GM18507 (cell line): ENCODE results near the gene THRB.

Experiments used
- DNase-seq: peaks from one replicate; pipeline ENCODE4 v3.0.0; 2011; ENCODE audit warnings: low read depth; ENCODE audit not compliant: insufficient read length; ENCODE audit errors: extremely low spot score
- FAIRE-seq: peaks from 2 replicates; lab custom pipeline; 2011; peaks lifted over from hg19 to GRCh38; lab: Jason Lieb, UNC

Gene THRB

GRCh38 chr3:24299806-24300626, 194.6 kb downstream of the THRB start:
- DNase-seq (no peak), FAIRE-seq (no peak)

GRCh38 chr3:24299246-24299805, 195.3 kb downstream of the THRB start:
- FAIRE-seq (no peak), DNase-seq (no peak)

- no peak for DNase-seq
- FAIRE-seq: no peak
Measured at GRCh38 chr3:24296441-24297205, 198.0 kb downstream of the THRB start.

DNA sequence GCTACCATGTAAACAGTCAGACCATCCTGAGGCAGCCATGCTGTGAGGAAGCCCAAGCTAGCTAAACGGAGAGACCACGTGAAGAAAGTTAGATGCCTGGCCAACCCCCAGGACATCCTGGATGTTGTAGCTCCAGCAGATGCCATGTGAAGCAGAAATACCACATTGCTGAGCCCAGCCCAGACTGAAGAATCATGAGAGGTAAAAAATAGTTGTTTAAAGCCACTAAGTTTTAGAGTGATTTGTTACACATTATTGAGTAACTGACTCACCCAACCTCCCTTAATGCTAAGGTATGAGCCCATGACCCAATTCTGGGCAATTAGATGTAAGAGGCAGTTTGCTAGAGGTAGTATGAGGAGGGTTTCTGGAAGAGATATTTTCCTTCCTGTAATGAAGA, 200.5 kb downstream of the THRB start:
- DNase-seq: no peak
- FAIRE-seq: no peak

- DNase-seq (no peak), FAIRE-seq (no peak)
Measured at GRCh38 chr3:24291646-24292045, 203.0 kb downstream of the THRB start.

GRCh38 chr3:24290596-24290995, 204.1 kb downstream of the THRB start:
- FAIRE-seq: no peak
- no peak for DNase-seq

DNA sequence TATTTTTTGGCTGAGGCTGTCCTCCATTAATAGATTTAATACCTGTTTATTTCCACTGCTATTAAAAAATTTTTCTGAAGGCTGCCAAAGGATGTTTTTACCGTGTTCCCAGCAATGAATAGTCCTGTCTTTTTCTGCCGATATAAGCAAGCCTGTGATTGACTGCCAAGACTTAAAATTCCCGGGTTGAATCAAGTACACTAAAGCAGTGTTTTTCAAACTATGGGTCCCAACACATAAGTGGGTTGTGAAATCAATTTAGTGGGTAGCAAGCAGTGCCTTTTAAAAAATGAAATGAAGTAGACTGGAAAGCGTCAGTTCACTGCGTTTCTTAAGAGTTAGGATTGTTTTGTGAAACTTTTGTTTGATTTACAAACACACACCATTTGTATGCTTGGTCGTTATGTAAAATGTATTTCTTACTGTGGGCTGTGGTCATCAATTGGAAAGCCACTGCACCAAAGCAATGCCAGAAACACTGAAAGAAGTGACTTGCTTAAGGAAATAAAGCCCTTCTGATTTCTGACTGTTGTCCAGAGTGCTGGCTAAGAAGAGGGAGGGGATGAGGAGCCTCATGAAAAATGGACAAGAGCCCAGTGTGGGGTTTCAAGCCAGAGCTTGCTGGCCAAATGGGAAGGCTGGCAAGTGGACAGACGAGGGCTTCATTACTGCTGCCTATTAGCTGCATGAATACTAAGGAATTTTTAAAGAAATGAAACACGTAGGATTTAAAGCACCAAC, 206.0 kb downstream of the THRB start:
- DNase-seq (no peak), FAIRE-seq (no peak)

GRCh38 chr3:24287755-24288450, 206.7 kb downstream of the THRB start:
- DNase-seq (no peak), FAIRE-seq (no peak)

- FAIRE-seq (no peak), DNase-seq (no peak)
Measured at GRCh38 chr3:24286405-24286804, 208.2 kb downstream of the THRB start.

- DNase-seq: no peak
- no peak for FAIRE-seq
Measured at GRCh38 chr3:24278543-24278942, 216.1 kb downstream of the THRB start.

GRCh38 chr3:24273491-24273890, 221.2 kb downstream of the THRB start:
- DNase-seq (no peak), FAIRE-seq (no peak)

DNA sequence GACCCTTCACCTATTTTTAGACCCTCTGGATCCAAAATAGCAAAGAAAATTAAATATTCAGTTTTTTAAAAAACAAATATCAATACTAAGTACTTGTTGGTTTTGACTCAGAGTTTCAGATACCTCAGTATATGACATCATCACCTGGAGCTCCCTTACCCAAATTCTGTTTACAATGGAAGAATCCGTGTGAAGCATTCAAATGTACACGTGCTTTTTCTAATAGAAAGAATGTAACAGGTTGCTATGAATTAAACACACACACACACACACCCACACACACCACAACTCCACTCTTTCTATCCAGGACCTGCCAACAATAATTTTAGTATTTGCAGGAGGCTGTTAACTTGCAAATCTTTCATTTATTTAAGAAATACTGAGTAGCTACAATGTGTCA, 221.8 kb downstream of the THRB start:
- no peak for DNase-seq
- FAIRE-seq: no peak

DNA sequence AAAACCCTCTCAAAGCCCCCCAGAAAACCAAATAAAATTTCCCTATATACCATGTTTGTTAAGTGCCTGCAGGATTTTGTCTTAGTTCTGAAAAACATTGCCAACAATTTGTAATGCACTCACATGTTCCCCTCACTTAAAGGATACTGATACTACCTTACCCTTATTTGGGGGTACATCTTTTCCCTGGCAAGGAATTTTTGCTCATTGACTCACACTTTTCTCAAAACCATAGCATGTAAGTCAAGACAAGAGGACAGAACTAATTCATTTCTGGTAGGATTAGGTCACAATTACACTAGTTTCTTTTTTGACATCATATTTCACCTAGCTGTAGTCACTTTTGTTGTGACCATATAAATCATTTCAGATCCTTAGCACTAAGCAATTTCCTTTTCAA, 222.2 kb downstream of the THRB start:
- FAIRE-seq: no peak

GRCh38 chr3:24271228-24271627, 223.4 kb downstream of the THRB start:
- DNase-seq (no peak), FAIRE-seq (no peak)

More for the DNA sequence above, 222.2 kb downstream of the THRB start:
- no peak for DNase-seq

- no peak for FAIRE-seq
- DNase-seq: no peak
Measured at GRCh38 chr3:24270744-24271143, 223.9 kb downstream of the THRB start.

DNA sequence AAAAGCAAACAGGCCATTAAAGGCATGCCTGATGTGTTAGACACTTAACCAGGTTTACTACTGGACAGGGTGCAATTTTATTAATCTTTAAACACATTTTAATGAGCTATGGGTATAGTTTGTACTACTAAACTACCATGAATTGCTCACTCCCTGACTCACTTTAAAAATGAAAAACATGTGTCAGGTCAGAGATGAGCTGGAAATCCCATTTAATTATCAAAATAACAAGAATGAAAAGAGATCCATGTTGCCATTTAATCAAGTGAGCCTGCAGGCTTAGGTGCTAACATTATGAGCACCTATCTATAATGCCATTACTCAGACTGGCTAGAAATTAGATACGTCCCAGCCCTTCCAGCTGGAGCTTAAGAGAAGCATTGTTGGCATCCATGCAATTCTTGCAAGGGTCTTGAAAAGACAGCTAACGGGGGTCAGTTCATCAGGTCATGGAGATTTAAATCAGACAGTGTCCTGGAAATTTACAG, 224.4 kb downstream of the THRB start:
- no peak for FAIRE-seq

GRCh38 chr3:24264748-24265158, 229.9 kb downstream of the THRB start:
- FAIRE-seq: peak; percentile 71
- peak; percentile 12 for DNase-seq

More for the DNA sequence above, 224.4 kb downstream of the THRB start:
- DNase-seq: no peak

DNA sequence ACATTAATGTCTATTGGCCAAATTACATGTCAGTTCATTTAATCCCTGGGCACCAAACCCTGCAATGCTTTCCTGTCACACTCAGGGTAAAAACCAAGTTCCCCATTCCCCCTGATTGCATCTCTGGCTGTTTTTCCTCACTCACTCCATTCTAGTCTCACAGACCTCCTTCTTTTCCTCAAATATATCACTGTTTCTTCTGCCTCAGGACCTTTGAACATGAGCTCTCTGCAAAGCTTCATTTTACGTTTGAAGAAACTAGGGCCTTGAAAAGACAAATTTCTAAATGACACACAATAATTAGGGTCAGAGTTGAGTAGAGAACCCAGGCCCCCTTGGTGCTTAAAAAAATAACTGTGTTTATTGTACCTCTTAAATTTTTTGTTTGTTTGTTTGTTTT, 230.6 kb downstream of the THRB start:
- no peak for FAIRE-seq
- DNase-seq: no peak

DNA sequence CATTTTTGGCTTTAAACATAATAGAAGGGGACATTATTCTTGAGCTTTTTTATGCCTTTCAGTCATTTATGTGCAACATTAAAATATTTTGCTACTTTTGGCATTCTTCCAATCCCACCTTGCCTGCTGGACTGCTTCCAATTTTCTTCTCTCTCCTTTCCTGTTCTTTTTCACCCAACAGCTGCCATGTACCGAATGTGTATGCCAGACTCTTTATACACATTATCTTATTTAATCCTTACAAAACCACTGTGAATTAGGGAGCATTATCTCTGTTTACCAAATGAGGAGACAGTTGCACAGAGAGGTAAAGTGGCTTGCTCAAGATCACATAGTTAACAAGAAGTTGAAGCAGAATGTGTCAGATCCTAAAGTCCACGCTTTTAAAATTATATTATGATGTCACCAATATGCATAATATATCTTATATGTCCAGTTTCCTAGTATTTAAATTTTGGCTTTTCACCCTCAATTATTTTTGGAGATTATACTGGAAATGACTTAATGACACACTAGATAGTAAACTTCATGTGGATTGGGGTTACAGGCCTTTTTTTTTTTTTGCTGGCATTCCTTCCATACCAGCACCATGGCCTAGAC, 231.5 kb downstream of the THRB start:
- DNase-seq (no peak), FAIRE-seq (no peak)
